GM19463 (cell line): Measurements from ENCODE around the gene SFXN3.
"Not testable (repeated sequence)": the region's sequence is repeated elsewhere in the genome, so short reads cannot be mapped to it uniquely, and the experiment has no call there.

Experiments
- ATAC-seq: cut with Tn5 transposase; IDR thresholded peaks from one replicate; pipeline ENCODE4 v1.9.1; 2021; ENCODE audit warnings: mild to moderate bottlenecking, moderate library complexity; ENCODE audit not compliant: unreplicated experiment

SFXN3 gene

DNA sequence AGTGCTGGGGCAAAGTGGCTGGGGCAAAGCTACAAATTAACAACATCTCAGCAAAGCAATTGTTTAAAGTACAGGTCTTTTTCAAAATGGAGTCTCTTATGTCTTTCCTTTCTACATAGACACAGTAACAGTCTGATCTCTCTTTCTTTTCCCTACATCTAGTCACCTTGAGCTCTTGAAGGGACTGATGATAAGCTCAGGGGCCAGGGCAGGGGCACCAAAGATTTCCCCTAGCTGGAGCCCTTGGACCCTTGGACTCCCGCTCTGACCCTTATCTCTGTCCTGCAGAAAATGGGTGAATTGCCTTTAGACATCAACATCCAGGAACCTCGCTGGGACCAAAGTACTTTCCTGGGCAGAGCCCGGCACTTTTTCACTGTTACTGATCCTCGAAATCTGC lies 3.4 kb downstream of the SFXN3 start:
- not testable (repeated sequence) for ATAC-seq

GRCh38 chr10:101035314-101035713 lies 4.3 kb downstream of the SFXN3 start:
- no peak for ATAC-seq

DNA sequence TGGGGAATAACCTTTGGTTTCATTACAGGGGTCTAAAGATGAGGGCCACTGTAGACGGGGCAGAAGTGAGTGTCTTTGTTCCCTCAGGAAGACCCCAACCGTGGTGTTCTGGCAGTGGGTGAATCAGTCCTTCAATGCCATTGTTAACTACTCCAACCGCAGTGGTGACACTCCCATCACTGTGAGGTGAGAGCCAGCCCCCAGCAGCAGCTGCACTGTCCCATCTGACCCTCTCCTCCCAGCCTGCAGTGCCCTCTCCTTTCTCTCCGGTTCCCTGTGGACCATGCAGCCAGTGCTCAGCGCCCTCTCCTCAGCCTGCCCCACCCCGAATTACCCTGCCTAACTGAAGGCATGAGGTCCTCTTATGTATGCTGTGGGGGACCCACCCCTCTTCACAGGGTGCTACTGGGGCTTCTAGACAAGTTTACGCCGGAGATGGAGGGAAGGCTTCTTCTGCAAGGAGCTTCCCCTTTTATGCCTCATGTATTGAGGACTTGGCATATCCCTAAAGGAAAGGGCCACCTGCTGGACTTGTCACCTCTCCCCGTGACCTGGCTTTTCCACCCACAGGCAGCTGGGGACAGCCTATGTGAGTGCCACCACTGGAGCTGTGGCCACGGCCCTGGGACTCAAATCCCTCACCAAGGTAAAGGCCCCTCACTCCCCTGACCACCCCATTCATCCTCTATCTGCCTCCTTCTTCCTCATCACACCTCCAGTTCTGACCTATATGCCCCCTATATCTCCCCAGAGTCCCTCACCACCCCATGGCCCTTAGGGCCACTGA lies 5.1 kb downstream of the SFXN3 start:
- ATAC-seq = no peak

DNA sequence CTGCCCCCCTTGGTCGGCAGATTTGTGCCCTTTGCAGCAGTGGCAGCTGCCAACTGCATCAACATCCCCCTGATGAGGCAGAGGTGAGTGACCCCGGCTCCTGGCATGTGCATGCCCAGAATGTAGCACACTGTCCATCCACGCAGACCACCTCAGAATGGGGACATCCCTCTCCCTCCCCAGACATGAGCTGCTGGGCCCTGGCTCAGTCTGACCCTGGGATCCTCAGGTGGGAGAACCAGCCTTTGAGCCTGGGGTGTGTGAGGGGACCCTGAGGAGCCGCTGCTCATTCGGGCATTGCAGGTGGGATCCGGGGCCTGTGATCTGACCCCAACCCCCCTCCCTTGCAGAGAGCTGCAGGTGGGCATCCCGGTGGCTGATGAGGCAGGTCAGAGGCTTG lies 5.7 kb downstream of the SFXN3 start:
- no peak for ATAC-seq

GRCh38 chr10:101038484-101038883 lies 7.5 kb downstream of the SFXN3 start:
- ATAC-seq = no peak

GRCh38 chr10:101040061-101040460 lies 9.0 kb downstream of the SFXN3 start:
- ATAC-seq = no peak

- no peak for ATAC-seq
Measured at GRCh38 chr10:101040851-101041250, 9.8 kb downstream of the SFXN3 start.

- peak; percentile 60 for ATAC-seq
Measured at GRCh38 chr10:101041252-101041761, 10.3 kb downstream of the SFXN3 start.

DNA sequence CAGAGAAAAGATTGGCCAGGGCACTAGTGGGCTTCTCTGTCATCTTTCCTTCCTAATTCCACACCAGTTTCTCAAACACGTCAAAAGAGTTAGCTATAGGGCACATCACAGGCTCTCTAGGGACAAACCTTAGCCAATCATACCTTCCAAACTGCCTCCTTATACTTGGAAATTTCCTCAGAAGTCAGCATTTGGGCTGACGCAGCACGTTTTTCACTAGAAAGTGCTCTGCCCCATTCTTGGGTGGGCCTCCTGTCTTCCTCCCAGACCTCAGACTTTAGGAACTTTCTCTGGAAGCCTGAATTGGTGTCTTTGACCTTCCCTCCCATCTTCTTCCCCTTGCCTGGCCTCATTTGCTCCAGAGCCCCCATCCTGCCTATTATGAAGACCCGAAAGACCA lies 11.1 kb downstream of the SFXN3 start:
- ATAC-seq = no peak

- peak; percentile 97 for ATAC-seq
Measured at GRCh38 chr10:101042667-101043362, 11.8 kb downstream of the SFXN3 start.

GRCh38 chr10:101043363-101043707 lies 12.3 kb downstream of the SFXN3 start:
- no peak for ATAC-seq

GRCh38 chr10:101044117-101044516 lies 13.1 kb downstream of the SFXN3 start:
- no peak for ATAC-seq

DNA sequence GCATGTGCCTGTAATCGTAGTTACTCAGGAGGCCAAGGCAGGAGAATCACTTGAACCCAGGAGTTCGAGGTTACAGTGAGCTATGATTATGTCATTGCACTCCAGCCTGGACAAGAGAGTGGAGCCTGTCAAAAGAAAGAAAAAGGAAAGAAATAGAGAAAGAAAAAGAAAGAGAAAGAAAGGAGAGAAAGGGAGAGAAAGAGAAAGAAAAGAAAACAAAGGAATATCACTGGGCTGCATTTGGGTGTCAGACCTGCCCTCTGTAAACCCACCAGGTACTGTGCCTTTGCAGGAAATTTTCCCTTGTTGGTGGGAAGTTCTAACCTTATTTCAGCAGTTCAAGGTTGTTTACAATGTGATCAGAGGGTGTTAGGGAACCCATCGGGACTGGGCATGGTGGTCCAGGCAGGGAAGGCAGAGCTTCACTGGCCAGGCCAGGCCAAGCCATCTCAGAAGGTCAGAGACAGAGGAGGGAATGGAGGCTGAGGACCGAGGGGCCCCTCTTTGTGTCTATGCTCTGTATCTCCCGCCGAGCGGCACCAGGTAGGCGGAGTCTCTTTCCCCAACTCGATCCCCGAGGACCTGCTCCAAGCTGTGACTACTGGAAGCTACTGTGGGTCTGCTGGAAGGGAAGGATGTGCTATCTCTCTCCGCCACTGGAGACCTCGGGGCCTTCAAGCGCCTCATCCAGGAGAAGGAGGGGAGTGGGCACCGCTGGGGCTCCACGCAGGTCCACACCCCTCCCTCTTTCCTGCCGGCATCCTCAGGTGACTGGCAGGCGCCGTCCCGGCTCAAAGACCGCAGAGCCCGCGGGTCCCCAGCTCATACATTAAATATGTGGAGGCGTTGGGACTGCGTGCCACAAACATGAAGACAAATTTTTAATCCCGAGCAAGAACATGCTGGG lies 15.6 kb downstream of the SFXN3 start:
- ATAC-seq = no peak

DNA sequence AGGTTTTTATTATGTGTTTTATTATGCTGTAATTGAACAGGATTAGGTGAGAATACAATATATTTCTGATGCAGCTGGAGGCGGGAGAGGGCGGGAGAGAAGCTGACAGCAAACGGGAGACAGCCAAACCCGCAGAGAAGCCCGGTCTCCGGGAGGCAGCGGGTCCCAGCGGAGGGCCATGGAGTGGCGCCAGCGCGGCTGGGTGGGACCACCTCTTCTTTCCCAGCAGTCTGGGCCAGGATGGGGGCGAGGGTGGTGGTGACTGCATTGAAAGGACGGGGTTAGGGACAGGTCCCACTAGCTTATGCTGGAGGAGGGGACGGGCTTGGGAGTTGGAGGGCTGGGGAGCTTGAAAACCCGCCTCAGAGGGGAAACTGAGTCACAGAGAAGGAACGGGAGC lies 16.2 kb downstream of the SFXN3 start:
- ATAC-seq = no peak

DNA sequence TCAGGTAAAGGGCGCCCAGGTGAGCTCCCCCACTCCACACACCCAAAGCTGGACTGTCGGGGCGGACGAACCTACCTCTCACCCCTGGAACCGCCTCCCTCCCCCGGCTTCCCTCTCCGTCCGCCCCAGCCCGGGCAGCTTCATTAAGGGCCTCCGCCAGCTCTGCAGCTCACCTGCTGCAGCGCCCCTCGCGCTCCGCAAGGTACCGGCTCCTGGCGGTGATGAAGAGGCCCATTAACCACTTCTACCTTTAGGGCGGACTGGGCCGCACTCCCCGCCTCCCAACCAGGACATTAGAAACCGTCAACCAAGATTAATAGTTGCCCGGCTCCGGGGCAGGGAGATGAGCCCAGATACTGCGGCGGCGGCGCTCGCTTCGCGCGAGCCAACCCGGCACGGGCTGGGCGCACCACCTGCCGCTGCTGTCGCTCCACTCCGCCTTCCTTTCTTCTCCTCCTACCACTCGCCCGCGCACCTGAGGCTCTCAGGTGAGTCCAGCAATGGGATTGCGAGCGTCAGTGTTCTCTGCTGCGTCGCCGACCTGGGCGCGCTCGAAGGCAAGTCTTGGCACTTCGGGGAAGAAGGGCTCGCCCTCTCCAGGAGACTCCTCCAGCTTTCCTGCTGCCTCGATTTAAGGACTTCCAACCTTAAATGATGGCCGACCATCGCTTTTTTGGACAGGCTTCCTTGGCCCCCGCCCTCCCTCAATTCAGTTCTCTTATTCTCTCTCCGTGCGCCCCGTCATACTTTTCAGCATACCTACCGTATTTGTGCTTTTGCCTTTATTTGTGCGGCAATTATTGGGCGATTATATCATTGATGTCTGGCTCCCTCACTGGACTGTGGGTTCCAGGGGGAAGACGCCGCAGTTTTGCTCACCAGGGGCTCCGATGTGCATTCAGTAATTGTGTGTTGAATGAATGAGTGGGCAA lies 17.2 kb downstream of the SFXN3 start:
- ATAC-seq = no peak

GRCh38 chr10:101050208-101051069 lies 19.4 kb downstream of the SFXN3 start:
- ATAC-seq = peak; percentile 83

- no peak for ATAC-seq
Measured at GRCh38 chr10:101052285-101052684, 21.3 kb downstream of the SFXN3 start.

GRCh38 chr10:101053516-101053915 lies 22.5 kb downstream of the SFXN3 start:
- ATAC-seq = no peak

DNA sequence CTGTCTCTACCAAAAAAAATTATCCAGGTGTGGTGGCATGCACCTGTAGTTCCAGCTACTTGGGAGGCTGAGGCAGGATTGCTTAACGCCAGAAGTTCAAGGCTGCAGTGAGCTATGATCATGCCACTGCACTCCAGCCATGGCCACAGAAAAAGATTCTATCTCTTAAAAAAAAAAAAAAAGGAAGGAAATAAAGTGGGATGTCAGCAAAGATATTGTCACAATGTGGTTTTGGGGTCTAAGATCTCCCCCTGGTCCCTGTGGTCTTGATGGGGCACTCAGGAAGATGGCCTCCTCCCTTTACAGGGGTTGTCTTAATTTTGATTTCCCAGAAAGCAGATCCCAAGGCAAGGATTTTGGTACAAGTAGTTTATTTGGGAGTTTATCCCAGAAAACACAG lies 23.3 kb downstream of the SFXN3 start:
- ATAC-seq = no peak
